Measurements from ENCODE around the gene ZNF609.

DNA sequence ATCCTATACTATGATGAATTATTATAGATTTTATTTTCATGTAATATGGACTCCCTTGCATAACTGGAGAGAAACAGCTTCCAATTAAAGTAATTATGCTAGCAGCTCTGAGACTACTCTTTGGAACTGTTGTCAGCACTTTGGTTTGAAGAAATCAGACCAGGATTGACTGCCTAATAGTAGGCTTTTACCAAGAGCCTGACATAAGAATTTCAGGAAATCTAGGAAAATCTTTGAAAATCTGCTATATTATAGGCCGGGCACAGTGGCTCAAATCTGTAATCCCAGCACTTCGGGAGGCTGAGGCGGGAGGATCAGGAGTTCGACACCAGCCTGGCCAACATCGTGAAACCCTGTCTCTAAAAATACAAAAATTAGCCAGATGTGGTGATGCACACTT is 62.9 kb downstream of the ZNF609 start:
- TF ChIP-seq, protein P1, sequence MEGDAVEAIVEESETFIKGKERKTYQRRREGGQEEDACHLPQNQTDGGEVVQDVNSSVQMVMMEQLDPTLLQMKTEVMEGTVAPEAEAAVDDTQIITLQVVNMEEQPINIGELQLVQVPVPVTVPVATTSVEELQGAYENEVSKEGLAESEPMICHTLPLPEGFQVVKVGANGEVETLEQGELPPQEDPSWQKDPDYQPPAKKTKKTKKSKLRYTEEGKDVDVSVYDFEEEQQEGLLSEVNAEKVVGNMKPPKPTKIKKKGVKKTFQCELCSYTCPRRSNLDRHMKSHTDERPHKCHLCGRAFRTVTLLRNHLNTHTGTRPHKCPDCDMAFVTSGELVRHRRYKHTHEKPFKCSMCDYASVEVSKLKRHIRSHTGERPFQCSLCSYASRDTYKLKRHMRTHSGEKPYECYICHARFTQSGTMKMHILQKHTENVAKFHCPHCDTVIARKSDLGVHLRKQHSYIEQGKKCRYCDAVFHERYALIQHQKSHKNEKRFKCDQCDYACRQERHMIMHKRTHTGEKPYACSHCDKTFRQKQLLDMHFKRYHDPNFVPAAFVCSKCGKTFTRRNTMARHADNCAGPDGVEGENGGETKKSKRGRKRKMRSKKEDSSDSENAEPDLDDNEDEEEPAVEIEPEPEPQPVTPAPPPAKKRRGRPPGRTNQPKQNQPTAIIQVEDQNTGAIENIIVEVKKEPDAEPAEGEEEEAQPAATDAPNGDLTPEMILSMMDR (IDR thresholded peaks at IDR 0.05): no peak
- TF ChIP-seq POLR2A (IDR thresholded peaks at IDR 0.05) (no peak), POLR2AphosphoS5 (IDR thresholded peaks at IDR 0.05) (no peak), EP300 (IDR thresholded peaks at IDR 0.05) (no peak)

Measured in sigmoid colon (tissue), 4 donors.